ENCODE results near the gene EAF2. TPM values are rescaled to one million over a fixed set of nuclear protein-coding genes. Genes with fewer than 3 reads are reported as not detected.

The EAF2 gene
- total RNA-seq: 10 to 100 TPM in 1 of 3 donors, 1 to 10 TPM in 2; 7.5 to 11.4 (median 9.2) TPM

DNA sequence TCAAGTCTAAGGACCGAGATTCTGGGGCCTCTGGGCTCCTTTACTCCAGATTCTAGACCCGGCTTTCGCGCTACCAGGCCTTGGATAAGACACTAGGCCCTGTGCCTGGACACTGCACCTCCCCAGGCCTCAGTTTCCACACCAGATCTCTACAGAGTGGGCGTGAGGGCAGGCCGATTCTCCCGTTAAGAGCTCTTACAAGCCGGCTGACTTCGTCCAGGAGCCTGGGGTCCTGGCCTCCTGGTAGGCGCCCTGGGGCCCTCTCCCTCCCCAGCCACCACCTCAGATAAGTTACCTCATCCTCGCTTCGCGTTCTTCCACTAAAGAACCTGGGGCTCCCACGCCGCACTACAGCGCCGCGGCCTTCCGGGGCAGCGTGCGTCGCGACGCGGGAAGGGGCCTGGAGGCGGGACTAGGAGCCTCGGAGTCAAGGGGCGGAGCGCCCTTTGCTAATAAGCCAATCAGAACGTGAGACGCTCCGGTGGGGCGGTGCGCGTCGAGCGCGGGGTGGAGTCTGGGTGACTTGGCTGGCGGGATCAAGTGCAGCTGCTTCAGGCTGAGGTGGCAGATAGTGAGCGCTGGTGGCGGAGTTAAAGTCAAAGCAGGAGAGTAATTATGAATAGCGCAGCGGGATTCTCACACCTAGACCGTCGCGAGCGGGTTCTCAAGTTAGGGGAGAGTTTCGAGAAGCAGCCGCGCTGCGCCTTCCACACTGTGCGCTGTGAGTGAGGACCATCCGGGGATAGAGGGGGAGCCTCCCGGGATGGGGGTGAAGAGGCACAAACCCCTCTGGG lies at the start of gene EAF2, which contains the start of gene IQCB1:
Gene EAF2 (plus strand): TSS at position 539 of the 794 bp plus-strand sequence. CDS start 77 bp downstream, at position 616.
Gene IQCB1 (minus strand): TSS at position 390 of the 794 bp plus-strand sequence. CDS start 6,100 bp downstream, outside the sequence.
- Histone ChIP-seq H3K27ac (peak within 1 kb of the TSS; percentile 88 to 92), H3K9me3 (no peaks in the 10 kb centered on the region), H3K27me3 (no peaks in the 10 kb centered on the region), H3K4me3 (peak within 1 kb of the TSS; percentile 69 to 92 (median 80)), H3K36me3 (no peaks in the 10 kb centered on the region), H3K4me1 (no peaks in the 10 kb centered on the region)
- DNase-seq (ENCODE audit: low spot score in 2 of 2): peak; percentile 93 to 96
- intact Hi-C loops (cut with DNase I; ENCODE audit: low total_unique reads): no loop called here
- TF ChIP-seq POLR2AphosphoS5 (IDR thresholded peaks at IDR 0.05) (peak in 2 of 3 donors; percentile 40 to 77), POLR2A (IDR thresholded peaks at IDR 0.05) (peak; percentile 60)
- TF ChIP-seq, protein P1, sequence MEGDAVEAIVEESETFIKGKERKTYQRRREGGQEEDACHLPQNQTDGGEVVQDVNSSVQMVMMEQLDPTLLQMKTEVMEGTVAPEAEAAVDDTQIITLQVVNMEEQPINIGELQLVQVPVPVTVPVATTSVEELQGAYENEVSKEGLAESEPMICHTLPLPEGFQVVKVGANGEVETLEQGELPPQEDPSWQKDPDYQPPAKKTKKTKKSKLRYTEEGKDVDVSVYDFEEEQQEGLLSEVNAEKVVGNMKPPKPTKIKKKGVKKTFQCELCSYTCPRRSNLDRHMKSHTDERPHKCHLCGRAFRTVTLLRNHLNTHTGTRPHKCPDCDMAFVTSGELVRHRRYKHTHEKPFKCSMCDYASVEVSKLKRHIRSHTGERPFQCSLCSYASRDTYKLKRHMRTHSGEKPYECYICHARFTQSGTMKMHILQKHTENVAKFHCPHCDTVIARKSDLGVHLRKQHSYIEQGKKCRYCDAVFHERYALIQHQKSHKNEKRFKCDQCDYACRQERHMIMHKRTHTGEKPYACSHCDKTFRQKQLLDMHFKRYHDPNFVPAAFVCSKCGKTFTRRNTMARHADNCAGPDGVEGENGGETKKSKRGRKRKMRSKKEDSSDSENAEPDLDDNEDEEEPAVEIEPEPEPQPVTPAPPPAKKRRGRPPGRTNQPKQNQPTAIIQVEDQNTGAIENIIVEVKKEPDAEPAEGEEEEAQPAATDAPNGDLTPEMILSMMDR (IDR thresholded peaks at IDR 0.05): no peak

DNA sequence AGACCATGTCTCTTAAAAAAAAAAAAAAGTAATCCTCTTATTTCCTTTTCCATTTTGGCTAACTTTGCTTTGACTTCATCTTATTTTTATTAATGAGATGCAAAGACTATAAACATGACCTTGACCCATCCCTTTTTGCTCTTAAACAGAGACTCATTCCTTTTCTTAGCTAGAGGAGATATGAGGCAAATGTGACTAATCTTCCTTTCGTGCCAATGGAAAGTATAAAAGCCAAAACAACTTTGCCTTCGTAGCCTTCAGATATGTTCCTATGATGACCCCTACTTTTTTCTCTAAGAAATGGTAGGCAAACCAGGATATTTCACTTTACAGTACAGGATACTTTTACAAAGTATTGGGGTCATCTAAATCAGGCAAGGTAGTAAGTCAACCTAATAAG lies 48.5 kb upstream of the EAF2 start:
- H3K36me3 ChIP-seq: no peaks in the 10 kb centered on the region
- H3K9me3 ChIP-seq: no peaks in the 10 kb centered on the region
- no peak overlapping the region for H3K27ac ChIP-seq
- H3K27me3 ChIP-seq: no peaks in the 10 kb centered on the region
- no peak overlapping the region for H3K4me3 ChIP-seq
- DNase-seq (ENCODE audit: low spot score in 2 of 2): no peak
- intact Hi-C loops (cut with DNase I; ENCODE audit: low total_unique reads): no loop called here
- TF ChIP-seq, protein P1 (IDR thresholded peaks at IDR 0.05): no peak
- TF ChIP-seq POLR2A (IDR thresholded peaks at IDR 0.05): no peak
- TF ChIP-seq POLR2AphosphoS5 (IDR thresholded peaks at IDR 0.05): no peak
- no peaks in the 10 kb centered on the region for H3K4me1 ChIP-seq

DNA sequence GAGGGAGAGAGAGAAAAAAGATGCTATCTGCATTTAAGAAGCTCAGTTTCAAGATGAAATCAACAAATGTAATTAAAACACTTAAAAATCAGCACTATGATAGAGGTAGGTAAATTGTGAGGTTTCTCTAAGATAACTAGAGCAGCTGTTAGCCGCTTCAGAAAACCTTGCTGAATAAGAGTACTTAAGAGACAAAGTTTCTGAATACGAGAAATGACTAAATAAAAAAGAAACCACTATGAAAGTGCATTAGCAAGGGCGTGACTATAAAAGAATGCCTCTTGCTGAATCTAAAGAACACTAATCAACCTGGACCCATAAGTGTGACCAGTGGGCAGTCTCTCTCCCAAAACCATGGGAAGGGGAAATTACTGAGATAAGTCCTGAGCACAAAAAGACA lies 41.9 kb upstream of the EAF2 start:
- H3K36me3 ChIP-seq: peaks cover 5% of the 10 kb centered on the region
- H3K27ac ChIP-seq: no peak overlapping the region

DNA sequence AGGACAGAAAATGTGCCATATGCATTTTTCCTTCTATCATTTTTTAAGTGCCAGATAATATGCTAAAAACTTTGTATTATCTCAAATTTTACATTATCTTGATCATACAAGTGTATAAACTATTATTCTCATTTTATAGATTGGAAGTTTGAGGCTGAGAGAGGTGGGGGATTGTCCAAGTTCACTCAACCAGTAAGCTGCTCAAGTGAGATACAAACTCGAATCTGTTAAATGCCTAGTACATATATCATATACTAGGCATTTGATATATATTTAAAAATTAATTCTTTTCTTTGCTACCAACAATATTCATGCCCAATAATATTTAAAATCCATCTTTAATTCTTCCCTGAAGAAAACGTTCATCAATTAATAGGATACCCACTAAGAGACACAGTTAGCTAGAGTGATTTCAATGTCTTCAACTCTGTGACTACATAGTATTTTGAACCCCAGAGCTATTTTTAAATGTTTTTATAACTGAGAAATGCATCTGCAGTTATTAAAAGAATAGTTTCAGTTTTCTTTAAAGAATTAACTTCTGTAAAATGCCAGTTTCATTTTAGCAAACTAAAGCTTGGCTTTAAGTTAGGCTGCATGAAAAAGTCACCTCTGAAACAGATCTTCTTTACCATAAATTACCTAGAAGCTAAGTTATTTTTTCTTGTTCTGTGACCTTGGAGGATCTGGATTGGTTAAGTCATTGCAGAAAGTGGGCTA lies 40.6 kb upstream of the EAF2 start:
- DNase-seq (ENCODE audit: low spot score in 2 of 2): no peak
- Histone ChIP-seq H3K27me3 (no peaks in the 10 kb centered on the region), H3K4me3 (no peak overlapping the region), H3K9me3 (no peaks in the 10 kb centered on the region), H3K36me3 (peaks cover 5% of the 10 kb centered on the region), H3K27ac (no peak overlapping the region), H3K4me1 (no peaks in the 10 kb centered on the region)
- intact Hi-C loops (cut with DNase I; ENCODE audit: low total_unique reads): no loop called here
- TF ChIP-seq POLR2AphosphoS5 (IDR thresholded peaks at IDR 0.05) (no peak), POLR2A (IDR thresholded peaks at IDR 0.05) (no peak)
- TF ChIP-seq, protein P1 (IDR thresholded peaks at IDR 0.05): no peak

More for the DNA sequence above, 41.9 kb upstream of the EAF2 start:
- no peak overlapping the region for H3K4me3 ChIP-seq
- intact Hi-C loops (cut with DNase I; ENCODE audit: low total_unique reads): no loop called here
- TF ChIP-seq, protein P1 (IDR thresholded peaks at IDR 0.05): no peak
- no peak for TF ChIP-seq POLR2A (IDR thresholded peaks at IDR 0.05)
- no peak for TF ChIP-seq POLR2AphosphoS5 (IDR thresholded peaks at IDR 0.05)
- H3K9me3 ChIP-seq: no peaks in the 10 kb centered on the region
- no peaks in the 10 kb centered on the region for H3K27me3 ChIP-seq
- H3K4me1 ChIP-seq: no peaks in the 10 kb centered on the region
- no peak for DNase-seq (ENCODE audit: low spot score in 2 of 2)

DNA sequence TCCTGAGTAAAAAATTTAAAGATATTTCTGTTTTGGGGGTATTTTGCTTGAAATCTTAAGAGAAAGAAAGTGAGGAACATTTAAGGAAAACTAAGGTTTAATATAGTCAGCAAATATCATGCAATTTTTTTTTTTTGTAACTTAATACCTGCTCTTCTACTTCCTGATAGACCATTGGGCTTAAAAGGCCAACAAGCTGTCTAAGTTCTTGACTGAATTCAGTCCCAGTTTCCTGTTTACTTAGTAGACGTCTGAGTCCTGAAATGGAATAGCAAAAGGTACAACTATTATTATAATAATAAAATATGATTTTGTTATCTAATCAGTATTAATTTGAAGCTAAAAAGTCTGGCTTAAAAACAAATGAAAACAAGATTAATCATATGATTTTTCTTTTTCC lies 38.0 kb upstream of the EAF2 start:
- TF ChIP-seq POLR2A (IDR thresholded peaks at IDR 0.05): no peak
- no peak for TF ChIP-seq POLR2AphosphoS5 (IDR thresholded peaks at IDR 0.05)
- TF ChIP-seq, protein P1 (IDR thresholded peaks at IDR 0.05): no peak
- DNase-seq (ENCODE audit: low spot score in 2 of 2): no peak
- Histone ChIP-seq H3K27ac (no peak overlapping the region), H3K36me3 (peaks cover 5% of the 10 kb centered on the region), H3K4me1 (no peaks in the 10 kb centered on the region), H3K4me3 (no peak overlapping the region), H3K27me3 (no peaks in the 10 kb centered on the region), H3K9me3 (no peaks in the 10 kb centered on the region)
- intact Hi-C loops (cut with DNase I; ENCODE audit: low total_unique reads): no loop called here

Data from breast epithelium (tissue), 4 donors.